Mammary epithelial cell (primary cell): ENCODE data around the gene PIGU.

Source experiments
- EZH2 ChIP-seq: IDR thresholded peaks from 2 replicates; pipeline ENCODE4 v1.6.1; 2012; ENCODE audit warnings: low read length, inconsistent platforms, borderline replicate concordance
- TF ChIP-seq, protein P1 (sequence below), 2 donors: IDR thresholded peaks in 1 of 2; conservative IDR thresholded peaks in 1 of 2; 2 replicates each; pipeline ENCODE4 v1.5.1; 2011 to 2012; ENCODE audit warnings: inconsistent platforms in 2 of 2, low read length in 2 of 2, mild to moderate bottlenecking in 2 of 2, control low read depth in 1 of 2, low read depth in 1 of 2; ENCODE audit not compliant: insufficient read depth in 1 of 2; ENCODE audit errors: extremely low read depth in 1 of 2

DNA sequence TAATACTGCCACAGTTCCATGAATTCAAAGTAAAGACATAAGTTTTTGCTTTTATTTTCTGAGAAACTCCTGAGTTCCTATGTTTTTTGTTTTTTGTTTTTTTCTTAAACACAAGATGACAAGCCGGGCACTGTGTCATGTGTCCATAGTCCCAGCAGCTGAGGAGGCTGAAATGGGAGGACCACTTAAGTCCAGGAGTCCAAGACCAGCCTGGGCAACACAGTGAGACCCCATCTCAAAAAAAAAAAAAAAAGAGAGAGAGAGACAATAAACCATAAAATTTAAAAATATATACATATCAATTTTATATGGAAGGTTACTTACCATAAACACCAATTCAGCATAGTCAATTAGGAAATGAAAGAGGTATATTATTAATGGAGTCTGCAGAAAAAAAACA lies 31.9 kb downstream of the PIGU start:
- no peak for TF ChIP-seq EZH2
- TF ChIP-seq, protein P1, sequence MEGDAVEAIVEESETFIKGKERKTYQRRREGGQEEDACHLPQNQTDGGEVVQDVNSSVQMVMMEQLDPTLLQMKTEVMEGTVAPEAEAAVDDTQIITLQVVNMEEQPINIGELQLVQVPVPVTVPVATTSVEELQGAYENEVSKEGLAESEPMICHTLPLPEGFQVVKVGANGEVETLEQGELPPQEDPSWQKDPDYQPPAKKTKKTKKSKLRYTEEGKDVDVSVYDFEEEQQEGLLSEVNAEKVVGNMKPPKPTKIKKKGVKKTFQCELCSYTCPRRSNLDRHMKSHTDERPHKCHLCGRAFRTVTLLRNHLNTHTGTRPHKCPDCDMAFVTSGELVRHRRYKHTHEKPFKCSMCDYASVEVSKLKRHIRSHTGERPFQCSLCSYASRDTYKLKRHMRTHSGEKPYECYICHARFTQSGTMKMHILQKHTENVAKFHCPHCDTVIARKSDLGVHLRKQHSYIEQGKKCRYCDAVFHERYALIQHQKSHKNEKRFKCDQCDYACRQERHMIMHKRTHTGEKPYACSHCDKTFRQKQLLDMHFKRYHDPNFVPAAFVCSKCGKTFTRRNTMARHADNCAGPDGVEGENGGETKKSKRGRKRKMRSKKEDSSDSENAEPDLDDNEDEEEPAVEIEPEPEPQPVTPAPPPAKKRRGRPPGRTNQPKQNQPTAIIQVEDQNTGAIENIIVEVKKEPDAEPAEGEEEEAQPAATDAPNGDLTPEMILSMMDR (conservative IDR thresholded peaks at IDR 0.05 in 1 of 2, IDR thresholded peaks at IDR 0.05 in 1 of 2; ENCODE audit: extremely low read depth in 1 of 2, insufficient read depth in 1 of 2, low read depth in 1 of 2, low read length in 2 of 2) = no peak
